ENCODE data around the gene DNAH12.

GRCh38 chr3:57268416-57268815, 275.7 kb downstream of the DNAH12 start:
- TF ChIP-seq CTCF (IDR thresholded peaks at IDR 0.05; ENCODE audit: low read depth, low read length) (no peak), POLR2A (IDR thresholded peaks at IDR 0.05; ENCODE audit: extremely low read depth, insufficient read length) (no peak), MAX (IDR thresholded peaks at IDR 0.05; ENCODE audit: low read depth, low read length) (no peak)
